HG03103 (cell line): ENCODE results near the gene ADAMTS6.

Source experiments
- ATAC-seq: cut with Tn5 transposase; IDR thresholded peaks from one replicate; pipeline ENCODE4 v1.9.1; 2021; ENCODE audit warnings: low read depth; ENCODE audit not compliant: unreplicated experiment

Gene ADAMTS6

DNA sequence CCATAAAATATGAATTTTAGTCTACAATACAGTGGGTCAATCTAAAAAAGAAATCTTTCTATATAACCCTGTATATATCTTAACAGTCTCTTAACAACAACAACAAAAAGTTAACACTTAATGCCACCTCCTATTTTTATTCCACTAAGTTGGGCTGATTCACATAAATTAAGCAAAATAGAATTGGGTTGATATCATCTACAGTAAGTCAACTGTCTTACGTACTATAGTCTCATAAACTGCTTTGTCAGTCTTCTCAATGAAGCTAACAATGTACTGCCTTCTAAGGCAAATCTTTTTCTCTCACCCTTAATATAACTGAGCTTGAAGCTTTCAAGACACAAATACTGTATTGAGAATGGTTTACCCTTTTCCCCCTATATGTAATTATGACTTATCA, 185.7 kb downstream of the ADAMTS6 start:
- ATAC-seq = no peak

DNA sequence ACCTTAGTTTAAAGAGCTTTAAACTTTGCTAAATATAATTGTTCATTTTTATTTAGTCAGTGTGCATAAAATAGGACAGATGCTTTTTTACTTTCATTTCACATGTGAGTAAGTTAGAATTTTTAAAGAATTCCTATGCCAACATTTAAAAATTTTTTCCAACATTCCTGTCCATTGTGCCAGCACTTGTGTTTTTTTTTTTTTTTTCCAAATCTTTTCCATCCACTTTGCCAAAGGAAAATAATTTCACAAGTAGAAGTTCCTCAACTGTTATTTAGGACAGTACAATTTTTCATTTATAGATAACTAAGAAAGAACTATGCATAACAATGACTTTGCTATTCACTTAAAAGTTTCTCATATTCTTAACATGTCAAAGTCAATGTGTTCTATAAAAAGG, 189.5 kb downstream of the ADAMTS6 start:
- ATAC-seq = no peak

DNA sequence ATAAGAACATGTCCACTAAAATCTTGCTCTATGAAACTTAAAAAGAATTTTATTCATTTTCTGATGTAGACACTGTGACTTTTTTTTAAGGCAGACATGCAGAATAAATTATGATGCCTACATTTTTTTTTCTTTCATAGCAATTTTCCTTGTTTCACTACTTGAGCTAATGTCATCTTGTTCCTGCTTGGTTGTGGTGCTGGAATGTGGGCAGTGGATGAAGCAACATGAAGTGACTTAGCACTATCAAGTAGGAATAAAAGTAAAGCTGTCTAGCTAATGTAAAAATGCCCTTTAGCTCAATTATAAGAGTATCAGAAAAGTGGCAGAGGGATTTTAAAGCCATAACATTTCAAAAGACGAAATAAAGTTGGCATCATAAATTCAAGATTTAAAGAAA, 191.0 kb downstream of the ADAMTS6 start:
- ATAC-seq = no peak

DNA sequence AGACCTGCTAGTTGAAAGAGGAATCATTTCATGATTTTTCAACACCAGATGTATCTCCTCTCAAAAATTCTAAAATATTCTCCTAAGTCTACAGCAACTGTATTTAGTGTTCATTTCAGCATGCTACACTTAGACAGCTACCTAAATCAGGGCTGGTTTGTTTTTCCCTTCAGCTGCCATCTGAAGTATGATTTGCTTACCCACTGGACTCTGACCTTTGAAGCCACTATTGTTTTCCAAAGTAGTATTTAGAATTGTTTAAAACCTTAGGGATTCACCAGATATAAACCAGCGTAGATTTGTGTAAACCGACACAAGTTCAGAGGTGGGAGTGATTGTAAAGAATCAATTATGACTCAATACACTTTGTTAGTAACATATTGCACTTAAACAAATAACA, 193.1 kb downstream of the ADAMTS6 start:
- no peak for ATAC-seq

DNA sequence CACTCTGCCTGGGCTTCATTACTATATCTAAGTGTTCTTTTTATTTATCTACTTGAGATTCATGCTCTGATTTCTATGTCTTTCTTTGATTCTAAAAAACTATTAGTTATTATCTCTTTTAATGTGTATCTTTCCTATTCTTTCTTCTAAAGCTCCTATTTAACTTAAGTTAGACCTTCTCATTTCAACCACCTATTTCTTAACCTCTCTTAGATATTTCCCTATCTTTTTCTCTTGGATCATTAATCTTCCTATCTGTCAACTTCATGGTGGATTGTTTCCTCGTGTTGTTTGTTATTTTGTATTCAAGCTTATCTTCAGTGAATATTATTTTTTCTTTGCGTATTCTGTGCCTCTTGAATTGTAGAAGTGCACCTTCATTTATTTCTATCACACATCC, 202.1 kb downstream of the ADAMTS6 start:
- ATAC-seq = no peak

DNA sequence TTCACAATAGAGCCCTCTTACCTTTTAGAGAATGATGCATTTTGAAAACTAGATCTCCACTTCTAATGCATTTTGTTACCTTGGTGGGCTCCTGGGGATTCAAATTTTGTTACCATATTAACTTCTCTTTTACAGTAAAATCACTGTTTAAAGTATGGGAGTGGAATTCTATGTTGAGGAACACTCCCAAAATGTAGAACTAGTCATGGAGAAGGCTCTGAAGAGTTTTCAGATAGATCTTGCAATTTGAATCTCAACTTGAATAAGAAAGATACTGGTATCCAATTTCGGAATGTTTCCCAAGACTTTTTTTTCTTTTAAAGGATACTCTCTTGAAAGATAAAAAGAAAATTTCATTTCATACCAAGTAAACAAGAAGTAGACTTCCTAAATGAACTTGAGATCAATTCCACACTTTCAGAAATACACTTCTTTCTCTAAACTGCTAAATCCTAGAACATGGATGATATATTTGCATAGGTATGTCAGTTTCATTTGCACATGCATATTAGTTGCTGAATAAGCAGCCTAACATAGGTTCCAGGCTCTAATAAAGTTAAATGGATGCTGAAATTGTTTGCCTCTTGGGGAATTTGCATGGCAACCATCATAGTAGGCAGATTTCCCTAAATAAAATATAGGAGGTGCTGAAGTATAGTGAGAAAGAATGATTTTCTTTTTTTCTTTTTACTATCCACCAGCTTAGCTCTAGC, 205.4 kb downstream of the ADAMTS6 start:
- no peak for ATAC-seq

DNA sequence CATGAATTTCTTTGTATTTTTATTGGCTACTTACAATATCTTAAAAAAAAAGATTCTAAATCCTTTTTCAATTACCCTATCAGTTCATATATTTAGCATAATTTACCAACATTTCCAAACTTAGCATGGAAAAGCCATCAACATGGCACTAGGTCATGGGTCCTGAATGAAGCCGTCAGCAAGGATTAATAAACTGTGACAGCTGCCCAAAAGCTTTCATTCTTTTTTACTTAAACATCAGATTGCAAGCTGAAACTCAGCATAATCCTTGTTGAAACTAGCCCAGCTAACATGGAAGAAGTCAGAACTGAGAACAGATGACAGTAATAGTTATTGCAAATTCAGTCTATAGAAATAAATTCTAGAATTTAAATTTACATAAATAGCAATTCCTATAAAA, 209.8 kb downstream of the ADAMTS6 start:
- no peak for ATAC-seq

DNA sequence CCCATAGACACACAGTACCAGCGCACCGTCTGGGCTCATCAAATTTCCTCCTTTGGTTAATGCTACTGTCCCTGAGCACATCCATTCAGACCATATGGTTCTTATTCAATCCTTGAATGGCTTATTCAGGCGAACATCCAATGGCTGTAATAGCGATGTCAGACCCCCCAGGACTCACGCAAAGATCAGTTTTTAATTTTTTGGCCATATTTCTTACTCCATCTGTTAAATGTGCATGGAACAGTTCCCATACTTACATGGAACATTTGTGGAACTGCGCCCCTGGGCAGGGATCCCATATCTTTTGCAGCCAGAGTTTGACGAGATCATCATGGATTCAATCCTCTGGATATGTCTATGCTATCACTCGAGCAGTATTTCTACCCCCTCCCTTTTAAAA, 213.2 kb downstream of the ADAMTS6 start:
- ATAC-seq = no peak

DNA sequence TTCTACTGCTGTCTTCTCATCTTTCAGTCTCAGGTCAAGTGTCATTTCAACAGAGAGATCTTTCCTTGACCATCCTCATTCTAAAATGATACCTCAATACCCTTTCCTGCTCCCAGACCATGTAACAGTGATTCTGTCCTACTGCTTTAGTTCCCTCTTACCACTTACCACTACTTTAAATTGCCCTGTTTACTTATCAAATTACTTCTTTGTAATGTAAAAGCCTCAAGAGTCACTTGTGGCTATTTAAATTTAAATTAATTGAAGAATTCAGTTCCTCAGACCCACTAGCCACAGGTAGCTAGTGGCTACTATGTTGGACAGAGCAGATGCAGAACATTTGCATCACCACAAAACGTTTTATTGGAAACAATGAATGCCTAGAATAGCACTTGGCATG, 217.3 kb downstream of the ADAMTS6 start:
- no peak for ATAC-seq

DNA sequence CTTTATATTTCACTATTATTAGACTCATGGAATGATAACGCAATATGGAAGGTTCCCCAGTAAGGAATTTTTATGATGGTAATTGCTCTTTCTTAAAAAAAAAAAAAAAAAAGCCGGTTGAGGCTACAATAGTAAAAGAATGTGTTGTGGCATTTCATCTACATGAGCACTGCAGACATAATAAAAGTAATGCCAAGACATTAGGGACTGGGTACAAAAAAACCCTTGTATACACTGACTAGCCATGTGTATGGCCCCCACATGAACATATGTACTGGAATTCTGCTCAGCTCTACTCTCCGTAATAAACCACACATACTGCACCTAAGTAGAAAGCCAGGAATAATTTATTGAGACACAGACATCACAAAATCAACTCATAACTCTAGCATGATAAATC, 218.4 kb downstream of the ADAMTS6 start:
- ATAC-seq = no peak

DNA sequence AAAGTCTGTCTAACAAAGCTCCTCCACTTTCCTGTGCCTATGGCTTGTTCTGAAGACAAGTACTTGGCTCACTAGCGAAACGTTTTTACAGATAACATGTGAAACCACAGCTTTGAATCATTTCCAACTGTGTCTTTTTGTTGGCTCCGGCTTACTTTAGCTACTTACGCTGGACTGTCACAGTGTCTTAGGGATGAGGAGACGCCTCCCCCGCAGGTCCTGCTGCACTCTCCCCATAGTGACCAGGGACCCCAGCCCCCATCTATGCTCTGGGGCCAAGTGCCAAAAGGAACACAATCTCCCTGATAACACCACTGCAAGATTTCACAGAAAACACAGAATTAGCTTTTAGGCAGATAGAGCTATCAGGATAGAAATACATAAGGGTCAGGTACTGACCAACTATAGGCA, 219.1 kb downstream of the ADAMTS6 start:
- no peak for ATAC-seq

DNA sequence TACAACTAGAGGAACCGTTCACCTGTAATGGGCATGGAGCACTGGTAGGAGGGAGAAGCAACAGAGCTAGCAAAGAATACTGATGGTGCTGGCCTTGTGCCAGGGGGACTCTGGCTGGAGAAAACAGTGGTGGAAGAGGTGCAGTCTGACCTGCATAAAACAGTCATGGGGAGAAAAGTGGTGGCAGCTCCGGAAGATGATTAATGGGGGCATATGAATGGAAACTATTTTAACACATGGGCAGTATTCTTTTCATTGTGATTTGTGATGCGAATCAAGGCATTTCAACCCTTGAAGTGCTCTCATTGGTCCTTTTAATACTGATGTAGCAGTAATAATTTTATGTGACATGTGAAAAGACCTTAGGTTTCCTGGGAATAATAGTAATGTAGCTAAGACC, 219.6 kb downstream of the ADAMTS6 start:
- no peak for ATAC-seq

DNA sequence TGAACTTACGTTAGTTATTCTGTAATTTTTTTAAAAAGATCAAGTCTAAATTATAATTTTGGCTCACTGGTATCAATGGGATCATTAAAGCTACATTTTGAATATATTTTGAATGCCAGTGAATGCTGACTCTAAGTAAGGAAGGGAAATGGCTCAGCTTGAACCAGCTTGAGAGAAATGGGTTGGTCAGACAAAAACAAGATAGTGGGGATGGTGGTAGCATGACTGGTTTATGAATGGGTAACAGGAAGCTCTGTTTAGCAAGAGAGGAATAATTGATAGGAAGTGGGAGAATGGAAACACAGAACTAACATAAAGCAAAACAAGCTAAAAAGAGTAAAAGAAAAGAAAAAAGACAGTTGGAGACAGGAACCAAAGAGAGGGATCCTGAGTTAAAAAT, 220.2 kb downstream of the ADAMTS6 start:
- no peak for ATAC-seq

DNA sequence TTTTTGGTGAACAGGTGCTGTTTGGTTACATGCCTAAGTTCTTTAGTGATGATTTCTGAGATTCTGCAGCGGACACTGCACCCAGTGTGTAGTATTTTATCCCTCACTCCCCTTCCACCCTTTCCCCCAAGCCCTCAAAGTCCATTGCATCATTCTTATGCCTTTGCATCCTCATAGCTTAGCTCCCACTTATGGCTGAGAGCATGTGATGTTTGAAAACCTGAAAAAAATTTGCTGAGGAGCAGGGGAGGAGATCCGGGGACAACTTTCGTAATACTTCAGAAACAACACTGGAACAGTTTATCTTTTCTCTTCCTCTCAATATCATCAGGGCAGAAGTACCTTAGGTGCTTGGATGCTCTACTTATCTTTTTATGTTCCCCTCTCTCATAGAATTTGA, 226.4 kb downstream of the ADAMTS6 start:
- no peak for ATAC-seq

DNA sequence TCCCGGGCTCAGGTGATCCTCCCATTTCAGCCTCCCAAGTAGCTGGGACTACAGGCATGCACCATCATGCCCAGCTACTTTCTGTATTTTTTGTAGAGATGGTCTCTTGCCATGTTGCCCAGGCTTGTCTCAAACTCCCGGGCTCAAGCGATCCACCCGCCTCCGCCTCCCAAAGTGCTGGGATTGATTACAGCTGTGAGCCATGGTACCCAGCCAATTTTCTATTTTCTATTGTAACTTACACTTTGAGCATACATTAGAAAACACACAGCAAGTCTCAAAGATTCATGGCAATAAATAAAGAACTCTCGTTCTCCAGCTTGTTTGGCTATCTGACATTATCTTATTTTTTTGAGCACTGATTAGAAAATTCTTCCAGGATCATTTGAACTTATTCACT, 228.7 kb downstream of the ADAMTS6 start:
- ATAC-seq = no peak

DNA sequence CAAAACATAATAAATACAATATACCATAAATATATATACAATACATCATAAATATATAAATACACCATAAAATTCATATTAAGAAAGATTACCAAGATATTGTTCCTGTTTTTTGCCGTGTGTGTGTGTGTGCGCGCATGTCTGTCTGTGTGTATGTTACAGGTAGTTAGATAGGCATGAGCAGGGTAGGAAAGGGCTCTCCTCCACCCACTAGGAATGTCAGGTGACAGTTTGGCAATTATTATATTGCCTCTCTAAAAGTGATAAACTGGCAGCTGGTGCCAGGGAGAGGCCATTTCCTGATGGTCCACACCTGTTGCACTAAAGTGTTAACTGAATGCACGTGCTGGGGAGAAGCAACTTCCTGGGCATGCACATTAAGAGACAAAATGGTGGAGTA, 232.8 kb downstream of the ADAMTS6 start:
- no peak for ATAC-seq

DNA sequence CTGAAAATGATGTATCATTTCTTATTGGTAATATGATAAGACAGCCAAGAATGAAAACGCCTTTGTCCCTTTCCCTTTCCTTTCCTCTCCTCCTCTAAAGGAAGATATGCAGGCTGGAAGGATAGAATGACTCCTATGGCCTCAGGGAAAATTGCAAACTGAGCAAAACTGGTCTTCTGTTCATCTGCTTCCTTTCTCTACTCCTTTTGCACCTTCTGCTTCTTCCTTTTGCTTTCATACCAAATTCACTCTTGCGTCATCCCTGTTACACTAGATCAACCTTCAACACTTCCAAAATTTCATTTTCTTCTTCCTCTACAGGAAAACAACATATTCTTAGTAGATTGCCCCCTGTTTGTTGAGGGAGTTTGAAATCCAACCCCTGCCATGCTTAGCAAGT, 234.1 kb downstream of the ADAMTS6 start:
- no peak for ATAC-seq

DNA sequence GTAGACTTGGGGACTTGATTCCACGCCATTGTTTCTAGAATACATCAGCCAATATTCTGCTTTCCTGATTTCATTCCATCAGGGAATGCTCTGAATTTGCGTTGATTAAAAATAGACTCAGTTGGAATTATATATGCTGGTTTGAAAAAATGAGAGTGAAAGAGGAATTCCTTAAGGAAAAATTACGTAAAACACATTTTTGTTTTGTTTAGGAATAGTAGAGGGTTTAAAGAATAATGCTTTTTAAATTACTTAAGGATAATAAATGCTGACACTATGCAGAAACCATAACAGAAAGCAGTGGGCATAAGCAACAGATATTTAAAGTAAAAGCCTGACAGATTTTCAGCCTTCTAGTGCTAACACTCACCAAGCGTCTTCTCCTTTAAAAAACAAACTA, 235.0 kb downstream of the ADAMTS6 start:
- no peak for ATAC-seq

DNA sequence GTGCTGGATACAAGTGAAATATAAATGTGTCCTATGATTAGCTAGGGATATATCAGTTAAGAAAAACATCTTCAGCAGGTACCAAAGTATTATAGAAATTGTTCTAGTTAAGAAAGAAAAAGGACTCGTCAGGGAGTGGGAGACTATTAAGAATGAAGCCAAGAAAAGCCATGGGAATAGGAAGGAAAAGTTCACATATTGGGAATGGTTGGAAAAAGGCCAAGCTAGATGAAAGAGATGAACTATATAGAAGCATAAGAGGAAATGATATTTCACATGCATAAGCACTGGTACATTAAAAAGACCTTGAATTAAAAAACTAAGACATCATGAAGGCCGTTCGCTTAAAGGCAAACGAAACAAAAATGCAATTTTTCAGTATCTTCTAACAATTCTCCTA, 237.7 kb downstream of the ADAMTS6 start:
- no peak for ATAC-seq

DNA sequence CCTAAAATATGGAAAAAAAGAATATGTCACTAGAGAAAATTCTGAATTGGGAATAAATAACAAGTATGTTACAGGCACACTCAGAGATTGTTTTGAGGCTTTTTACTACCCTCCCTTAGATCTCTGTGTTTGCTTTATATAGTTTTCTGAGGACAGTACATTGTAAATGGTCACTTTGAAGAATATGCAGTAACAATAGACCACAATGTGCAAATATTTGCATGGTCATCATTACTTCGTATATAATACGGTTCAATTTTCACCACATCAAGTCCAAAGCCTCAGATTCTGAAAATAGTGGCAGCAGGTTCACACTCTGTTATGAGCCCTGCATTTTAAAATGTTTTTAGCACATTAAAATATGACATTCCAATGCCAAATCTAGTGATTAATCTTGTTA, 238.6 kb downstream of the ADAMTS6 start:
- no peak for ATAC-seq

DNA sequence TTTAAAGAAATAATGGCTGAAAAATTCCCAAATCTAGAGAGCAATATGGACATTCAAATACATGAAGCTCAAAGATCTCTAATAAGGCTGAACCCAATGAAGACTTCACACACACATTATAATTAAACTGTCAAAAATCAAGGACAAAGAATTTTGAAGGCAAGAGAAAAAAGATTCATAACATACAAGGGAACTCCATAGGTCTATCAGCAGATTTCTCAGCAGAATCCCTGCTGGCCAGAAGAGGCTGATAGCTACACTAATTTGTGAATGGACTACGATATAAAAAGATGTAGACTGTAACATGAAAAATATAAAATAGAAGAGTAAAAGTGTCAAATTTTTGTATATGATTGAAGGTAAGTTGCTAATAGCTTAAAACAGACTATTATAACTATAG, 251.9 kb downstream of the ADAMTS6 start:
- no peak for ATAC-seq

DNA sequence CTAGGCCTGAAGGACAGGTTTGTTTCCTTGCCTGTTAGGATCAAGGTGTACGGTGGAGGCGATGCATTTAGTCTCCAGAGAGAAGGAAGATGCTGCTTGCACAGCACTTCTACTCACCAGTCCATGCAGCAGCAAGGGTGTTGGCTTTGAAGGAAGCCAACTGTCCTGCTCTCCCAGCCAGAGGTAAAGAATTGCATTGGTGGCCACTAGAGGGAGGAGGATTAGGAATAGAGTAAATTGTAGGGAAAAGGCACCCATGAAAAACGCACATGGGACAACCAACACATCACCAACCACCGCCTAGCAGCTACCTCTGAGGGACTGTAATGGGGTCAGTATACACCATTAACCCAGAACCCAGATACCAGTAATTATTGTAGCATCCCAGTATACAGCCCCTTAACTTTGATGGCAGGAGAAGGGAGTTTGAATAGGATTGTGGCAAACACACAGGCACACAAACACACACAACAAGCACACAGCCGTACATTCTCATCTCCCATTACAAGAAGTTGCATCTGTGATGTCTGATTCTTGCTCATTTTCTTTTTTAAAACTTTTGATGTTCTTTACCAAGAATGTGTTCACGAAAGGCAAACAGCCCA, 267.7 kb downstream of the ADAMTS6 start:
- ATAC-seq = no peak

DNA sequence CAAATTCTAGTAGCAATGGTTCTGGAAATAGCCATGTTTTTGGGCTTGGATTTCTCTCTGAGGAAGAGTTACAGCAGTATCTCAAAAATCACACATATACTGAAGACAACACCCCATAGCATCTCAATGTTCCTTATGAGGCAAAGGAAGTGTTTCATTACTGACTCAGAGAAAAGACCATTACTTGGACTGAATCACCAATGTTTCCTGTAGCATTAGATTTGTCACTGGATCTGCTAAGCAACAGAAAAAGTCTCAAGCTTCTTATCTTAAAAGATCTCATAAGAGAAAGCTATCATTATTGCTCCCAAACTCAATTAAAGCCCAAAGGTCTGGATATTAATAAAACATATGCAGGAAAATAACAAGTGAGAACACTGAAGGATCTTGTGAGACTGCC, 272.4 kb downstream of the ADAMTS6 start:
- no peak for ATAC-seq
